Measurements from ENCODE around the gene MPP2.

The MPP2 gene

GRCh38 chr17:43840814-43841213, 66.5 kb downstream of the MPP2 start:
- Histone ChIP-seq H3K79me2 (ENCODE audit: control insufficient read depth, low read length) (no peaks in the 10 kb centered on the region), H3K4me2 (ENCODE audit: low read length) (no peak overlapping the region), H3K27ac (ENCODE audit: low read depth, low read length) (no peak overlapping the region), H3F3A (ENCODE audit: control insufficient read depth, insufficient read depth) (no peaks in the 10 kb centered on the region), H3K4me3 (ENCODE audit: low read length) (no peak overlapping the region), H3K9me2 (replicated peaks; ENCODE audit: control insufficient read depth, low read length) (no peaks in the 10 kb centered on the region), H4K20me1 (ENCODE audit: control insufficient read depth, insufficient read depth, low read depth, low read length) (no peaks in the 10 kb centered on the region), H3K4me1 (ENCODE audit: control insufficient read depth, low read length) (no peaks in the 10 kb centered on the region), H3K36me3 (ENCODE audit: control insufficient read depth, low read length) (no peaks in the 10 kb centered on the region), H3K9me3 (ENCODE audit: control insufficient read depth, insufficient read depth, low read length) (no peaks in the 10 kb centered on the region), H3K27me3 (ENCODE audit: control insufficient read depth, low read length) (0 out of 2 replicates have a peak, but pooled peaks cover 4% of the 10 kb centered on the region)
- TF ChIP-seq, protein P1, sequence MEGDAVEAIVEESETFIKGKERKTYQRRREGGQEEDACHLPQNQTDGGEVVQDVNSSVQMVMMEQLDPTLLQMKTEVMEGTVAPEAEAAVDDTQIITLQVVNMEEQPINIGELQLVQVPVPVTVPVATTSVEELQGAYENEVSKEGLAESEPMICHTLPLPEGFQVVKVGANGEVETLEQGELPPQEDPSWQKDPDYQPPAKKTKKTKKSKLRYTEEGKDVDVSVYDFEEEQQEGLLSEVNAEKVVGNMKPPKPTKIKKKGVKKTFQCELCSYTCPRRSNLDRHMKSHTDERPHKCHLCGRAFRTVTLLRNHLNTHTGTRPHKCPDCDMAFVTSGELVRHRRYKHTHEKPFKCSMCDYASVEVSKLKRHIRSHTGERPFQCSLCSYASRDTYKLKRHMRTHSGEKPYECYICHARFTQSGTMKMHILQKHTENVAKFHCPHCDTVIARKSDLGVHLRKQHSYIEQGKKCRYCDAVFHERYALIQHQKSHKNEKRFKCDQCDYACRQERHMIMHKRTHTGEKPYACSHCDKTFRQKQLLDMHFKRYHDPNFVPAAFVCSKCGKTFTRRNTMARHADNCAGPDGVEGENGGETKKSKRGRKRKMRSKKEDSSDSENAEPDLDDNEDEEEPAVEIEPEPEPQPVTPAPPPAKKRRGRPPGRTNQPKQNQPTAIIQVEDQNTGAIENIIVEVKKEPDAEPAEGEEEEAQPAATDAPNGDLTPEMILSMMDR (IDR thresholded peaks at IDR 0.05; ENCODE audit: low read depth, low read length, poor library complexity, severe bottlenecking): peak; percentile 25
- no peak for TF ChIP-seq EZH2phosphoT487 (IDR thresholded peaks at IDR 0.05; ENCODE audit: borderline replicate concordance, low read length)

GRCh38 chr17:43839670-43840108, 67.6 kb downstream of the MPP2 start:
- H3K4me1 ChIP-seq (ENCODE audit: control insufficient read depth, low read length): no peaks in the 10 kb centered on the region
- H3K36me3 ChIP-seq (ENCODE audit: control insufficient read depth, low read length): no peaks in the 10 kb centered on the region
- H3K79me2 ChIP-seq (ENCODE audit: control insufficient read depth, low read length): no peaks in the 10 kb centered on the region
- no peaks in the 10 kb centered on the region for H3K9me2 ChIP-seq (replicated peaks; ENCODE audit: control insufficient read depth, low read length)
- no peaks in the 10 kb centered on the region for H3K9me3 ChIP-seq (ENCODE audit: control insufficient read depth, insufficient read depth, low read length)
- no peaks in the 10 kb centered on the region for H4K20me1 ChIP-seq (ENCODE audit: control insufficient read depth, insufficient read depth, low read depth, low read length)
- 0 out of 2 replicates have a peak, but pooled peaks cover 4% of the 10 kb centered on the region for H3K27me3 ChIP-seq (ENCODE audit: control insufficient read depth, low read length)
- TF ChIP-seq EZH2phosphoT487 (IDR thresholded peaks at IDR 0.05; ENCODE audit: borderline replicate concordance, low read length): no peak
- TF ChIP-seq, protein P1 (IDR thresholded peaks at IDR 0.05; ENCODE audit: low read depth, low read length, poor library complexity, severe bottlenecking): no peak
- no peak overlapping the region for H3K27ac ChIP-seq (ENCODE audit: low read depth, low read length)
- H3K4me3 ChIP-seq (ENCODE audit: low read length): no peak overlapping the region
- H3F3A ChIP-seq (ENCODE audit: control insufficient read depth, insufficient read depth): no peaks in the 10 kb centered on the region
- H3K4me2 ChIP-seq (ENCODE audit: low read length): no peak overlapping the region

DNA sequence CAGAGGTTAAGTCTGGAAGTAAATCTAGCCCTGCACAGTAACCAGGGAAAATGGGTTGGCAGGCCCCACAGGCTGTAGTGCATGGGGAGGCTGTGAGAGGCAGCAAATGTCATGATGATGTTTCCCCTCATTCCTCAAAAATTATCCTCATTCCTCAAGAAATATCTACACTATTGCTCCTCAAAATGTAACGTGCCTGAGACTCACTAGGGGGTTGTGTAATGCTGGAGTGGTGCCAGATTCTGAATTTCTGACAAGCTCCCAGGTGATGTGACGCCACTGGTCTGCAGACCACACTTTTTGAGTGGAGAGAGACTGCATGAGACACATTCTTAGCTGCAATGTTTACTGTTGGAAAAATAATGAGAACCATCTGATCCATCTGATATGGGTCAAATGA, 73.2 kb downstream of the MPP2 start:
- Histone ChIP-seq H3K27me3 (ENCODE audit: control insufficient read depth, low read length) (peaks cover 31% of the 10 kb centered on the region), H3K27ac (ENCODE audit: low read depth, low read length) (no peak overlapping the region), H3K9me2 (replicated peaks; ENCODE audit: control insufficient read depth, low read length) (no peaks in the 10 kb centered on the region), H3K4me1 (ENCODE audit: control insufficient read depth, low read length) (no peaks in the 10 kb centered on the region), H3K9me3 (ENCODE audit: control insufficient read depth, insufficient read depth, low read length) (no peaks in the 10 kb centered on the region), H3K79me2 (ENCODE audit: control insufficient read depth, low read length) (no peaks in the 10 kb centered on the region), H3F3A (ENCODE audit: control insufficient read depth, insufficient read depth) (no peaks in the 10 kb centered on the region), H3K36me3 (ENCODE audit: control insufficient read depth, low read length) (no peaks in the 10 kb centered on the region), H3K4me2 (ENCODE audit: low read length) (no peak overlapping the region), H3K4me3 (ENCODE audit: low read length) (no peak overlapping the region), H4K20me1 (ENCODE audit: control insufficient read depth, insufficient read depth, low read depth, low read length) (no peaks in the 10 kb centered on the region)
- TF ChIP-seq EZH2phosphoT487 (IDR thresholded peaks at IDR 0.05; ENCODE audit: borderline replicate concordance, low read length): no peak
- TF ChIP-seq, protein P1 (IDR thresholded peaks at IDR 0.05; ENCODE audit: low read depth, low read length, poor library complexity, severe bottlenecking): no peak
